Ovary (tissue), 3 donors: ENCODE measurements around the gene CELA3B.
"Not testable (repeated sequence)": the region's sequence is repeated elsewhere in the genome, so short reads cannot be mapped to it uniquely, and the experiment has no call there.

Experiments used
- CTCF ChIP-seq, 3 donors: fragments of 450-650 bp in 2 of 3; fragments of 200-600 bp in 1 of 3; IDR thresholded peaks; one replicate each; pipeline versions ENCODE4 v1.5.1 to v1.8.0; 2016 to 2022; ENCODE audit warnings: antibody characterized with exemption in 3 of 3, mild to moderate bottlenecking in 1 of 3
- POLR2A ChIP-seq: fragments of 450-650 bp; IDR thresholded peaks from one replicate; pipeline ENCODE4 v1.6.1; 2017; ENCODE audit warnings: antibody characterized with exemption, mild to moderate bottlenecking, moderate library complexity
- donor health status: DM: no; HTN: no; CAD: no.

DNA sequence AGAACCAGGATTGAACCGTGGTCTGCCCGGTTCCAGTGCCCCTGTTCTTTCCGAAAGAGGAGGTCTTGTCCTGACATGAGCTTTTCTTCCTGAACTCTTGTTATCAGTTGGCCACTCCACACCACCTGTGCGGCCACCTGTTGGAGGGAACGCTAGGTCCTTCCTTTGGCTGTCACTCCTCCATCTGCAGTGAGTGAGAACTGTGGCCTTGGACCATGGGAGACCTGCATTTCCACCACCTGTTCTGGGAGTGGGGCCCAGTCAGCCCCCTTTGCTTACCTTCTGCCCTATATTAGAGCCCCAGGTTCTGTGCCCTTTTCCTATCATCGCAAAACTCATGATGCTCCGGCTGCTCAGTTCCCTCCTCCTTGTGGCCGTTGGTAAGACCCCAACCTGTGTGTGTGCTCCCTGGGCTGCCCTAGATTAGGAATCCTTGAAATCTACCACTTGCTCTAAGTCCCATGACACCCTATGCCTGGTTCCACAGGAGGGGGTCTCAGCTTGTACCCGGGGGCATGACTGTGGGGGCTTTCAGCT lies at the start of gene CELA3B:
- TF ChIP-seq POLR2A; CTCF (IDR thresholded peaks at IDR 0.05): not testable (repeated sequence)
